AG09309 (cell line): ENCODE data around the gene TMEM191C.
"Not testable (repeated sequence)": the region's sequence is repeated elsewhere in the genome, so short reads cannot be mapped to it uniquely, and the experiment has no call there.

Source experiments
- DNase-seq: peaks from one replicate; pipeline ENCODE4 v3.0.0-alpha.2; 2010; ENCODE audit warnings: low read depth
- H3K4me3 ChIP-seq: 2 replicates; pipeline ENCODE4 v1.5.1; 2011; ENCODE audit warnings: mild to moderate bottlenecking, low read depth, low read length, moderate library complexity; ENCODE audit not compliant: control insufficient read depth

TMEM191C gene

DNA sequence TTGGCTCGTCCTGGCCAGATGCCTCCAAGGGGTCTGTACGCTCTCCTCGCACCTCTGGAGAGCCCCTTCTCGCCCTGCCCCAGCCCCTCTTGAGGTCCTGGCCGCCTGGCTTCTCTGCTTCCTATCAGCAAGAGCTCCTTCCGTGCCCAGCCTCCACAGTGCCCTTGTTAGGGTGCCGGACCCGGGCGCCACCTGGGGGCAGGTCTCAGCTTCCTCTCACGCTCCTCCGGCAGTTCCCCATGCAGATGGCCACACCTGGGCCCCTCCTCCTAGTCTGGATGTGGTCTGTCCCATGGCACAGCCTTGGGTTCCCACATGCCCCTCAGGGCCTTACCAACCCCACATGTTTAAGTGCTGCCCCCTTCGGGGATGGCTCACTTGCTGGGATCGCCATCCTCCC, 6.5 kb downstream of the TMEM191C start:
- H3K4me3 ChIP-seq, DNase-seq: not testable (repeated sequence)

- H3K4me3 ChIP-seq, DNase-seq: not testable (repeated sequence)
These were observed 16.9 kb downstream of the TMEM191C start for GRCh38 chr22:21484039-21484438.

- H3K4me3 ChIP-seq, DNase-seq: not testable (repeated sequence)
These were observed 20.5 kb downstream of the TMEM191C start for GRCh38 chr22:21487723-21488122.

- not testable (repeated sequence) for H3K4me3 ChIP-seq, DNase-seq
These were observed 22.0 kb downstream of the TMEM191C start for GRCh38 chr22:21489149-21489680.

GRCh38 chr22:21490556-21490955, 23.4 kb downstream of the TMEM191C start:
- not testable (repeated sequence) for H3K4me3 ChIP-seq, DNase-seq

DNA sequence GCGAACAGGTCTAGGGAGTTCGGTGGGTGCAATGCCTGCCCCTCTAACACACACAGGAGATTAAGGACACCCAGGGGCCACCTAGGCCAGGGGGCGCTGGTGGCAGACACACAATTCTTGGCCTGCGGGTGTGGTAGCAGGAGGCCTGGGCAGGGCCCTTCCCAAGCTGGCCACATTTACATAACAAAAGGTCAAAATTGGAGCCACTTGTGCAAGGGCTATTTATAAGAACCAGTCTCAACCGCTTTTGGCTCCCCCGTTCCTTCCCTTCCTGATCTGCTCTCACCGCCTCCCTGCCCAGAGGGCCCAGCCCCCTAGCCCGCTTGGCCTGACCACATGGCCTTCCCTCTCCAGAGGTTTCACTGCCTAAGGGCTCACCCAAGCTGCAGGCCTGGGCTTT, 25.1 kb downstream of the TMEM191C start:
- H3K4me3 ChIP-seq, DNase-seq: not testable (repeated sequence)

DNA sequence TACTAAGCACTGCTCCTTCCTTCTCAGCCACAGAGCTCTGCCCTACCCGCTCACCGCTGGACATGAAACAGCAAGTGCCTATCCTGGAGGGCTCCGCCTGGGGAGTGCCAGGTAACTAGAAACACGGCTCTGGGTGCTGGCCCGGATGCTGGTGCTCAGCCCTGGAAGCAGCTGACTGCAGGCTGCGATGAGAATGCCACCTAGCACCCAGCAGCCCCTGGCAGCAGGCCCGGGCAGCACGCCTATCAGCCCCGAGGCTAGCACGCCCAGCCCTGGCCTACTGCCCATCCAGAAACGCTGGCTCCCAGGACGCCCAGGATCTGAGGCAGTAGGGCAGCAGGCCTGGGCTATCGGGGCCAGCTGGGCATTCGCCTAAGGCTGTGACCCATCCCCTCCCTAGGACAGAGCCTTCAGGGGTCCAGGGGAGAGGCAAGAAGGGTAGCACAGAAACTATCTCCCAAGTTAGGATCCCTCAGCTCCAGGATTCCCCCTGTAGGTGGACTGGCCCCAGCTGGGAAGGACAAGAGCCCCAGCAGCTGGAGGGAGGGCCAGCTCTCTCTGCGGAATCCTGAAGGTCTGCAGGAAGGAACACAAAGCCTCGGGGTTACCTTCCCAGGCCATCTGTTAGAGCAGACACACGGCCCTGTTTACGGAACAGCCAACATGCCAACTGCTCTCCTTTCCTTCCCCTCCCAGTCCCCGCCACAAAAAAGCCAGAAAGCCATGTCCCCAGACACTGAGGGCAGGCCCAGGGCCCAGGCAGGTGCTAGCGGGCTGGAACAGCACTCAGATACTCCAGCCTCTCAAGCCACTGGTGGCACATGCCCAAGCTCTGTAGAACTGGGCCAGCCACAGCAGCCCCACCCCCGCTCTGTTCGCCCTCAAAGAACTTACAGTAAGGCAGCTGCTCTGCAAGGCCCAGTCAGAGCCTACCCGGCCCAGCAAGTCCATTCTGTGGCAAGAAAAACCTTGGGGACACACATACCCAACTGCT, 26.9 kb downstream of the TMEM191C start:
- H3K4me3 ChIP-seq, DNase-seq: not testable (repeated sequence)

DNA sequence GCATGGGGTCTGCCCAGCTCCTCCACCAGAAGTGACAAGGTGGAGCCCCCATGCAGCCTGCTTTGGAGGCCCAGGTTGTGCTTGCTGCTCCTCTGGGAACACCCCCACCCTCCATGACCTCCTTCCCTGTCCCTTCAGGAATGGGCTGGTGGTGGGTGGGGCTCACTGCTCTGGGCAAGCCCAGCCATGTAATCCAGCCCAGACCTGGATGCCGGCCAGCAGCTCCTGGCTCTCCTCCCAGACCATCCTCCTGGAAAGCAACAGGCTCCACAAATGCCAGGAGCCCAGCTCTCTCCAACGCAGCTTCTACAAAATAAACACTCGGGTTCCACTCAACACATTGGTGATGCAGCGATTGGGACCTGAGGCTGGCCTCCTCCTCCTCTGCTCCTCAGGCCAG, 30.8 kb downstream of the TMEM191C start:
- H3K4me3 ChIP-seq, DNase-seq: not testable (repeated sequence)

DNA sequence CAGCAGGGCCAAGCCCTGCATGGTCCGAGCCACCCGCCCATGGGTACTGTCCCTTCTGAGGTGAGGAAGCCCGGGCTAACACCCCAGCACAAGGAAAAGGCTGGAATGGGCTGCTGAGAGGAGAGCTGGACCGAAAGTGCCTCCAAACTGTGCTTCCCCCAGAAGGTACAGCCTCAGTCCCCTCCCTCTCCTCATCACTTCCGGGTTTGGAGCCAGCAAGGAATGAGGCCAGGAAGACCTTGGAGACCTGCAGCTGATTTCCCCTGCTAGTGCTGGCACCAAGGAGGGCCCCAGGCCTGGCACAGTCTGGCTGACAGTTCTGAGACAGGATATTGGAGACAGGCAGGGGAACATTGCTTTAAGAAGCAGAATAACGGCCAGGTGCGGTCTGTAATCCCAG, 31.3 kb downstream of the TMEM191C start:
- not testable (repeated sequence) for H3K4me3 ChIP-seq, DNase-seq

GRCh38 chr22:21499623-21500506, 32.7 kb downstream of the TMEM191C start:
- DNase-seq, H3K4me3 ChIP-seq: not testable (repeated sequence)

- not testable (repeated sequence) for H3K4me3 ChIP-seq, DNase-seq
These were observed 43.2 kb downstream of the TMEM191C start for GRCh38 chr22:21510397-21510796.

GRCh38 chr22:21512022-21512421, 44.8 kb downstream of the TMEM191C start:
- not testable (repeated sequence) for H3K4me3 ChIP-seq, DNase-seq

- not testable (repeated sequence) for DNase-seq, H3K4me3 ChIP-seq
These were observed 46.9 kb downstream of the TMEM191C start for GRCh38 chr22:21514117-21514516.

DNA sequence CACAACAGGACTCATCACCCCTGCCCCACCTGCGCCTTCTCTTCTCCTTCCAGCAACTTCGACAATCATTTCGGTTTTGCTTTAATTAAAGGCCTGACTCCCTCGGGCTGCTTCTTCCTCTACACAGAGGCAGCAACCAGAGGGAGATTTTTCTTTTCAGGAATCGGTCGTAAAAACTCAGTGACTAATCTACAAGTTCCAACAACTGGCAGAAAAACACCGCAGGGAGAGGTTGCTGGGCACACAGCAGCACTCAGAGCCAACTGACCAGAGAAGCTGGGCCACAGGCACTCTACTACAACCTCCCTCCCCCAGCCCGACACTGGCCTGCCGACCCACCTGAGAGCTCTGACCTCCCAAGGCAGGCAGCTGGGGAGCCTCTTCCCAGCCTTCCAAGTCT, 48.0 kb downstream of the TMEM191C start:
- not testable (repeated sequence) for H3K4me3 ChIP-seq, DNase-seq

DNA sequence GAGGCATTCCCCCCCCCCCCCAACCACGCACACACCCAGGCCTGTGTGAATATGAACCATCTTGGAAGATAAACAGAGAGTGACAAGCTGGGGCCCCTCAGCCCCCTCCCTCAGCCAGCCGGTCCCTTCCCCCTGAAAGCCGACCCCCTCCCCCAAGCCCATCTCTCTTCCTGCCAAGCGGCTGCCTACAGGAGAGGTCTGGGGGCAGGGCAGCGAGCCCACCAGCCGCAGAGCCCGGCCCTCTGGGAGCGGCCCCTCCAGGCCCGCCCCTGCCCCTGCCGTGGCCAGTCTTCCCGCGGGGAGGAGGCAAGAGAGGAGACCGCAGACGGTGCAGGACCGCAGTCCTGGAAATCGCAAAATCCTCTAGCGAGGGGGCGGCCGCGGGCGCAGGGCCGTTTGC, 49.3 kb downstream of the TMEM191C start:
- not testable (repeated sequence) for DNase-seq, H3K4me3 ChIP-seq

GRCh38 chr22:21516970-21517764, 50.0 kb downstream of the TMEM191C start:
- not testable (repeated sequence) for H3K4me3 ChIP-seq, DNase-seq
